HCT116 (cell line): ENCODE data around the gene ANKRD9. TPM values are rescaled to one million over a fixed set of nuclear protein-coding genes. Genes with fewer than 3 reads are reported as not detected.

Source experiments
- ATAC-seq: fragments of 200-7000 bp; cut with Tn5 transposase; 2 replicates; pipeline ENCODE4 v1.9.1; 2020; ENCODE audit warnings: mild to moderate bottlenecking, moderate library complexity
- BruUV-seq: library from RNA; stranded (reverse); fragments of 400-500 nt; replicated peaks from 2 replicates; lab custom pipeline; 2021; lab: Mats Ljungman, UMichigan
- CTCF ChIA-PET: fragments of 300-600 bp; sonication (Branson Sonifier 250); formaldehyde crosslinking; loops from one replicate; lab custom pipeline; 2021; ENCODE audit warnings: antibody characterized with exemption; lab: Charles Lee
- POLR2A ChIA-PET: fragments of 300-600, 350-600 bp; sonication (Branson Sonifier 250); formaldehyde crosslinking; loops from one replicate; lab custom pipeline; 2021; ENCODE audit warnings: antibody characterized with exemption; lab: Charles Lee
- RAD21 ChIA-PET, 2 experiments: fragments of 300-600 bp; sonication (Branson Sonifier 250); formaldehyde crosslinking; loops; one replicate each; lab custom pipeline; 2023; ENCODE audit warnings: low total read pairs in 2 of 2; ENCODE audit not compliant: uncharacterized antibody in 2 of 2, unreplicated experiment in 2 of 2, low non-redundant PET in 1 of 2; lab: Charles Lee
- DNase-seq: peaks from one replicate; pipeline ENCODE4 v3.0.0-alpha.2; 2010; ENCODE audit warnings: low read depth, low spot score
- H2AFZ ChIP-seq: fragments of 200-600 bp; shearing (Covaris generic), sonication (generic); 2 replicates; pipeline ENCODE4 v1.6.1; 2017; ENCODE audit warnings: low read depth, mixed run types, mixed read lengths, antibody characterized with exemption, low read length; ENCODE audit not compliant: poor library complexity, severe bottlenecking
- H3K27ac ChIP-seq: 2 replicates; pipeline ENCODE4 v1.5.1; 2012; ENCODE audit warnings: low read depth, low read length
- H3K27me3 ChIP-seq: fragments of 200-600 bp; sonication (generic); 2 replicates; pipeline ENCODE4 v1.6.1; 2016; ENCODE audit warnings: mixed run types, low read length, mixed read lengths; ENCODE audit not compliant: insufficient read depth
- H3K36me3 ChIP-seq, 2 experiments: fragments of 200-500 bp in 1 of 2; fragments of 200-600 bp in 1 of 2; sonication (Bioruptor generic) in 1 of 2; sonication (generic) in 1 of 2; 2 replicates each; pipeline versions ENCODE4 v1.5.1 to v1.6.1; 2014 to 2016; ENCODE audit warnings: low read length in 2 of 2, inconsistent platforms in 1 of 2, mixed read lengths in 1 of 2, mixed run types in 1 of 2; ENCODE audit not compliant: insufficient read depth in 2 of 2, control insufficient read depth in 1 of 2
- H3K4me1 ChIP-seq, 2 experiments: fragments of 200-600 bp in 1 of 2; sonication (generic) in 1 of 2; 2 replicates each; pipeline versions ENCODE4 v1.5.1 to v1.6.1; 2012 to 2017; ENCODE audit warnings: low read length in 2 of 2, inconsistent platforms in 1 of 2, mild to moderate bottlenecking in 1 of 2, mixed read lengths in 1 of 2, mixed run types in 1 of 2, moderate library complexity in 1 of 2; ENCODE audit not compliant: insufficient read depth in 2 of 2, control insufficient read depth in 1 of 2
- H3K4me2 ChIP-seq: fragments of 200-600 bp; sonication (generic); 2 replicates; pipeline ENCODE4 v1.6.1; 2017; ENCODE audit warnings: mixed run types, low read length, mixed read lengths
- H3K4me3 ChIP-seq, 2 experiments: fragments of 200-600 bp in 1 of 2; sonication (generic) in 1 of 2; replicated peaks in 1 of 2; 2 replicates each; pipeline ENCODE4 v1.5.1; 2011 to 2016; ENCODE audit warnings: low read length in 2 of 2, control low read depth in 1 of 2, low read depth in 1 of 2, mild to moderate bottlenecking in 1 of 2, mixed read lengths in 1 of 2, mixed run types in 1 of 2
- H3K79me2 ChIP-seq: fragments of 200-600 bp; sonication (generic); 2 replicates; pipeline ENCODE4 v1.6.1; 2017; ENCODE audit warnings: mild to moderate bottlenecking, mixed run types, low read length, moderate library complexity, mixed read lengths; ENCODE audit not compliant: insufficient read depth
- H3K9ac ChIP-seq: fragments of 200-600 bp; sonication (generic); 2 replicates; pipeline ENCODE4 v1.6.1; 2016; ENCODE audit warnings: low read length, mixed read lengths
- H3K9me2 ChIP-seq: fragments of 200-600 bp; sonication (generic), shearing (Covaris generic); 2 replicates; pipeline ENCODE4 v1.6.1; 2017; ENCODE audit warnings: mixed run types, mild to moderate bottlenecking, moderate library complexity; ENCODE audit not compliant: insufficient read depth
- H3K9me3 ChIP-seq, 2 experiments: fragments of 200-500 bp in 1 of 2; fragments of 200-600 bp in 1 of 2; sonication (Bioruptor generic) in 1 of 2; sonication (generic) in 1 of 2; 2 replicates each; pipeline ENCODE4 v1.6.1; 2014 to 2017; ENCODE audit warnings: low read length in 2 of 2, mixed read lengths in 2 of 2, inconsistent platforms in 1 of 2, low read depth in 1 of 2, mild to moderate bottlenecking in 1 of 2, mixed run types in 1 of 2, moderate library complexity in 1 of 2; ENCODE audit not compliant: control insufficient read depth in 1 of 2, insufficient read depth in 1 of 2
- H4K20me1 ChIP-seq: fragments of 200-600 bp; sonication (generic), shearing (Covaris generic); 2 replicates; pipeline ENCODE4 v1.6.1; 2017; ENCODE audit warnings: mixed run types, mild to moderate bottlenecking, moderate library complexity; ENCODE audit not compliant: insufficient read depth
- EGR1 ChIP-seq: IDR thresholded peaks from 2 replicates; pipeline ENCODE4 v1.6.1; 2012; ENCODE audit warnings: low read depth
- EZH2 ChIP-seq: fragments of 200-600 bp; sonication (generic); IDR thresholded peaks from 2 replicates; pipeline ENCODE4 v1.6.1; 2017; ENCODE audit warnings: antibody characterized with exemption, mixed run types
- EZH2phosphoT487 ChIP-seq: fragments of 200-600 bp; IDR thresholded peaks from 2 replicates; pipeline ENCODE4 v1.6.1; 2018; ENCODE audit warnings: antibody characterized with exemption, borderline replicate concordance
- FOSL1 ChIP-seq: IDR thresholded peaks from 2 replicates; pipeline ENCODE4 v1.6.1; 2012; ENCODE audit warnings: low read depth
- SIN3A ChIP-seq: IDR thresholded peaks from 2 replicates; pipeline ENCODE4 v1.6.1; 2012; ENCODE audit warnings: low read depth
- SP1 ChIP-seq: IDR thresholded peaks from 2 replicates; pipeline ENCODE4 v1.6.1; 2012; ENCODE audit warnings: low read depth
- TCF7L2 ChIP-seq: IDR thresholded peaks from 2 replicates; pipeline ENCODE4 v1.7.0; 2011; ENCODE audit warnings: borderline replicate concordance, inconsistent platforms; ENCODE audit not compliant: insufficient read depth, insufficient read length; ENCODE audit errors: extremely low read depth
- YY1 ChIP-seq: IDR thresholded peaks from 2 replicates; pipeline ENCODE4 v1.6.1; 2011; ENCODE audit warnings: low read length, low read depth, moderate library complexity, mild to moderate bottlenecking; ENCODE audit not compliant: insufficient replicate concordance; ENCODE audit errors: extremely low read depth
- intact Hi-C: fragments of 100-400 bp; cut with micrococcal nuclease; formaldehyde crosslinking; loops from 2 replicates; pipeline ENCODE4 v1.10.0; 2022
- total RNA-seq: library from RNA; stranded (reverse); gene quantifications from one replicate; pipeline ENCODE4 v1.2.1, GENCODE V29; 2021; ENCODE audit not compliant: unreplicated experiment
- TF ChIP-seq, protein P1 (sequence below): IDR thresholded peaks from 2 replicates; pipeline ENCODE4 v1.6.1; 2011; ENCODE audit warnings: mild to moderate bottlenecking, low read length, moderate library complexity; ENCODE audit not compliant: insufficient replicate concordance; ENCODE audit errors: extremely low read depth
- TF ChIP-seq, protein P2 (sequence below): IDR thresholded peaks from 2 replicates; pipeline ENCODE4 v1.6.1; 2012
- TF ChIP-seq, protein P3 (sequence below), 3 experiments: fragments of 200-600 bp in 1 of 3; sonication (generic) in 1 of 3; IDR thresholded peaks in 2 of 3; conservative IDR thresholded peaks in 1 of 3; 2 replicates each; pipeline ENCODE4 v1.5.1; 2012 to 2017; ENCODE audit warnings: low read depth in 2 of 3, low read length in 2 of 3, antibody characterized with exemption in 1 of 3, borderline replicate concordance in 1 of 3, control low read depth in 1 of 3, mild to moderate bottlenecking in 1 of 3, mixed read lengths in 1 of 3, mixed run types in 1 of 3, moderate library complexity in 1 of 3; ENCODE audit not compliant: insufficient read depth in 1 of 3
- TF ChIP-seq, protein P4 (sequence below): IDR thresholded peaks from 2 replicates; pipeline ENCODE4 v1.6.1; 2012

ANKRD9 gene
- total RNA-seq, 1 experiment from 2014 or later, result 29.0 TPM

DNA sequence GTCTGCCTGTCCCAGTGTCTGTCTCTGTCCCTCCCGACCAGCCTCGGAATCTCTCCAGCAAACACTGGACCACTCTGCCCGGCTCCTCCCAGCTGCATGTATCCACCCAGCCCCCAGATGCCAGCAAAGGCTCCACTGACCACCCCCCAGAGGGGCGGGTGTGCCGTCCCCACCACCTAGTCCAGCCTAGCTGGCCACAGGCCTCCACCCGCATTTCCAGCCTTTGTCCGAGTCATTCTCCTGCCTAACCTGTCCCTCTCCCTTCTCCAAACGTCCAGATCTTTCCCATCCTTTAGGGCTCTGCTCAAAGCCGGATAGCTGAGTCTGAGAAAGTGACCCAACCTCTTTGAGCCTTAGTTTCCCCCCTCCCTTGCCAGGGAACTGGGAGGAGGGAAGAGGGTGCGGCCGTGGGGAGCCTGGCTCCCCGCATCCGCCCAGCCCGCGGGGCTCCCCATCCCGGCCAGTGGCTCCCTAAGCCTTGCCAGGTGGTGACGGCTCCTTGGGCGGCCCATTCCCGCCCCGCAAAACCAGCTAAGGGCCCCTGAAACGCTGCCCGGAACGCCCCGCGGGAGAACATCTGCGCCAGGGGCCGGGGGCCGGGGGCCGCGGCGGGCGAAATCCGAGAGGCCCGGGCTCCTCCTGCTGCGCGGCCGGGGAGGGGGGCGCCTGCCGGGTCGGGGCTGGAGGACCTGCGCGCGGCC is 34.6 kb upstream of the ANKRD9 start:
- ChIA-PET POLR2A (no interaction called here), CTCF (no interaction called here), RAD21 (no interaction called here)
- intact Hi-C loops, result no loop called here
- Histone ChIP-seq H3K9me3 (no peaks in the 10 kb centered on the region), H3K4me2 (peak overlapping the region; percentile 43), H3K36me3 (no peaks in the 10 kb centered on the region), H3K27ac (no peak overlapping the region), H3K9me2 (no peaks in the 10 kb centered on the region), H3K27me3 (no peaks in the 10 kb centered on the region), H4K20me1 (no peaks in the 10 kb centered on the region), H3K4me3 (no peak overlapping the region), H3K4me1 (peaks cover 7 to 65% of the 10 kb centered on the region in 2 experiments), H3K9ac (peak overlapping the region; percentile 35; the same call in 1 of the 2 replicates), H2AFZ (no peak overlapping the region), H3K79me2 (no peaks in the 10 kb centered on the region)
- no TSS peak for BruUV-seq
- DNase-seq, result no peak
- TF ChIP-seq, protein P1, sequence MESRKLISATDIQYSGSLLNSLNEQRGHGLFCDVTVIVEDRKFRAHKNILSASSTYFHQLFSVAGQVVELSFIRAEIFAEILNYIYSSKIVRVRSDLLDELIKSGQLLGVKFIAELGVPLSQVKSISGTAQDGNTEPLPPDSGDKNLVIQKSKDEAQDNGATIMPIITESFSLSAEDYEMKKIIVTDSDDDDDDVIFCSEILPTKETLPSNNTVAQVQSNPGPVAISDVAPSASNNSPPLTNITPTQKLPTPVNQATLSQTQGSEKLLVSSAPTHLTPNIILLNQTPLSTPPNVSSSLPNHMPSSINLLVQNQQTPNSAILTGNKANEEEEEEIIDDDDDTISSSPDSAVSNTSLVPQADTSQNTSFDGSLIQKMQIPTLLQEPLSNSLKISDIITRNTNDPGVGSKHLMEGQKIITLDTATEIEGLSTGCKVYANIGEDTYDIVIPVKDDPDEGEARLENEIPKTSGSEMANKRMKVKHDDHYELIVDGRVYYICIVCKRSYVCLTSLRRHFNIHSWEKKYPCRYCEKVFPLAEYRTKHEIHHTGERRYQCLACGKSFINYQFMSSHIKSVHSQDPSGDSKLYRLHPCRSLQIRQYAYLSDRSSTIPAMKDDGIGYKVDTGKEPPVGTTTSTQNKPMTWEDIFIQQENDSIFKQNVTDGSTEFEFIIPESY, result no peak
- TF ChIP-seq TCF7L2 (no peak), YY1 (no peak), EZH2phosphoT487 (no peak), SIN3A (no peak), EZH2 (no peak), SP1 (no peak), FOSL1 (no peak), EGR1 (no peak)
- TF ChIP-seq, protein P2, sequence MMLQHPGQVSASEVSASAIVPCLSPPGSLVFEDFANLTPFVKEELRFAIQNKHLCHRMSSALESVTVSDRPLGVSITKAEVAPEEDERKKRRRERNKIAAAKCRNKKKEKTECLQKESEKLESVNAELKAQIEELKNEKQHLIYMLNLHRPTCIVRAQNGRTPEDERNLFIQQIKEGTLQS, result no peak
- TF ChIP-seq, protein P3, sequence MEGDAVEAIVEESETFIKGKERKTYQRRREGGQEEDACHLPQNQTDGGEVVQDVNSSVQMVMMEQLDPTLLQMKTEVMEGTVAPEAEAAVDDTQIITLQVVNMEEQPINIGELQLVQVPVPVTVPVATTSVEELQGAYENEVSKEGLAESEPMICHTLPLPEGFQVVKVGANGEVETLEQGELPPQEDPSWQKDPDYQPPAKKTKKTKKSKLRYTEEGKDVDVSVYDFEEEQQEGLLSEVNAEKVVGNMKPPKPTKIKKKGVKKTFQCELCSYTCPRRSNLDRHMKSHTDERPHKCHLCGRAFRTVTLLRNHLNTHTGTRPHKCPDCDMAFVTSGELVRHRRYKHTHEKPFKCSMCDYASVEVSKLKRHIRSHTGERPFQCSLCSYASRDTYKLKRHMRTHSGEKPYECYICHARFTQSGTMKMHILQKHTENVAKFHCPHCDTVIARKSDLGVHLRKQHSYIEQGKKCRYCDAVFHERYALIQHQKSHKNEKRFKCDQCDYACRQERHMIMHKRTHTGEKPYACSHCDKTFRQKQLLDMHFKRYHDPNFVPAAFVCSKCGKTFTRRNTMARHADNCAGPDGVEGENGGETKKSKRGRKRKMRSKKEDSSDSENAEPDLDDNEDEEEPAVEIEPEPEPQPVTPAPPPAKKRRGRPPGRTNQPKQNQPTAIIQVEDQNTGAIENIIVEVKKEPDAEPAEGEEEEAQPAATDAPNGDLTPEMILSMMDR (IDR thresholded peaks at IDR 0.05 in 2 of 3, conservative IDR thresholded peaks at IDR 0.05 in 1 of 3; ENCODE audit: borderline replicate concordance in 1 of 3, insufficient read depth in 1 of 3, low read depth in 2 of 3, low read length in 2 of 3), result no peak
- TF ChIP-seq, protein P4, sequence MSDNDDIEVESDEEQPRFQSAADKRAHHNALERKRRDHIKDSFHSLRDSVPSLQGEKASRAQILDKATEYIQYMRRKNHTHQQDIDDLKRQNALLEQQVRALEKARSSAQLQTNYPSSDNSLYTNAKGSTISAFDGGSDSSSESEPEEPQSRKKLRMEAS, result no peak
- peak; percentile 15; the same call in 1 of the 2 replicates for ATAC-seq
